C4-2B (cell line): ENCODE measurements around the gene FAM221B.

Source experiments
- H3K27ac ChIP-seq: fragments of 450-650 bp; 2 replicates; pipeline ENCODE4 v1.5.1; 2017
- CTCF ChIP-seq: fragments of 450-650 bp; conservative IDR thresholded peaks from 2 replicates; pipeline ENCODE4 v1.5.1; 2017; ENCODE audit warnings: mild to moderate bottlenecking
- ZFX ChIP-seq: fragments of 450-650 bp; IDR thresholded peaks from 2 replicates; pipeline ENCODE4 v1.6.1; 2017

Gene FAM221B

GRCh38 chr9:35839926-35840325, 11.4 kb upstream of the FAM221B start:
- TF ChIP-seq CTCF (no peak), ZFX (no peak)
- no peak overlapping the region for H3K27ac ChIP-seq

DNA sequence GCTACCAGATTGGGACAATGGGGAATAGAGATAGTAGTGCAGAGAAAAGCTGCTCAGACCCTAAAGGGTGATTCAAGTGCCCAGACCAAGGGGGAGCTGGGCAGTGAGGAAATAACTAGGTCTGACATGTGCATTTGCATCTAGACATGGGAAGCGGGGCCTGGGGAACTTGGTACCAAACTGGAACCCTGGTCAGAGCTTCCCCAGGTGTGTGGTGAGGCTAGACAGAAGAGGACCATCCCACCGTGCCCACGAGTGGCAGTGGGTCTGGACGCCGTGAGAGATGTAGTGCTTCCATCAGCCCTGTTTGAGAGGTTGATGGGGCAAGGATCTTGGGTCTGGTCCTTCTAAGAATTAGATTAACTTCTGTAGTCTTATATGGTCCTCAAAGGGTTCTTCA, 8.1 kb upstream of the FAM221B start:
- H3K27ac ChIP-seq = no peak overlapping the region
- TF ChIP-seq CTCF = no peak
- TF ChIP-seq ZFX = no peak

GRCh38 chr9:35835766-35836165, 7.2 kb upstream of the FAM221B start:
- H3K27ac ChIP-seq = peak overlapping the region; percentile 83
- no peak for TF ChIP-seq ZFX
- no peak for TF ChIP-seq CTCF

DNA sequence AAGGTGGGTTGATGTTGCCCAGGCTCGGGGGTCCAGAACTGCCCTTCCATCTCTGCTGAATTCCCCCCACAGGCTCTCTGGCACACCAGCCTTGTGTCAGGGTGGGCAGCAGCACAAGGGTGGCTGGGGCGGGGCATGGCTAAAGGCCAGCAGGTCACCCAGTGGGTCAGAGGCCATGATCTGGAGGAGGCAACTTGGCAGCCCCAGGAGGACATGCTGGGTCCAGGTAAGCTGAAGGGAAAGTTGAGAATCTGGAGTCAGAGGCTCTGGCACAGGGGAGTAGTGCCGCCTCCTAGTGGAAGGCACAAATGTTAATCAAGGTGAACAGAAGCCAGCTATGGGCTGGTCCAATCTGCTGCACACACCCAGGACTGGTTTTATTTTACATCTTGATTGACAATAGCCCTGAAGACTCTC, 6.7 kb upstream of the FAM221B start:
- TF ChIP-seq ZFX = no peak
- TF ChIP-seq CTCF = peak; percentile 54
- H3K27ac ChIP-seq = peak overlapping the region; percentile 83

GRCh38 chr9:35834260-35835215, 6.0 kb upstream of the FAM221B start:
- peak overlapping the region; percentile 83 for H3K27ac ChIP-seq
- TF ChIP-seq ZFX (no peak), CTCF (no peak)

- TF ChIP-seq CTCF = no peak
- TF ChIP-seq ZFX = no peak
- peak overlapping the region; percentile 83 for H3K27ac ChIP-seq
Observed at GRCh38 chr9:35832814-35833213, 4.3 kb upstream of the FAM221B start.

DNA sequence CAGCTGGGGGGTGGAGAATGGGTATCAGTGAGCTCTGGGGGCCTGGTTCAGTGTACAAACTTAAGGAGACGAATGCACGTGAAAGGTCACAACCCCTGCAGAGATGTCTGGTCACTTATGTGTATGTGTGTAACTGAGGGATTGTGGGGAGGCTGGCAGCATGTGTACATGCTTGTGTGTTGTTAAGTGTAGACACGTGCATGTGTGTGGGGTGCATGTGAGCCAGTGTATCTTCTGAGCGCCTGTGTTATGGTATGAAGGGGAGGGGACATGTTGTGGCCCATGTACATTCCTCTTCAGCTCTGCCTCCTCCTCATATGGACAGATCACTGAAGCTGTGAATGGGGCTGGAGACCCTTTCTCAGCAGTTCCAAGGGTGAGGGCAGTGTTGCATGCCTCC, 2.5 kb upstream of the FAM221B start:
- H3K27ac ChIP-seq = no peak overlapping the region
- no peak for TF ChIP-seq CTCF
- TF ChIP-seq ZFX = no peak
